ENCODE measurements around the gene B4GALT3. TPM values are rescaled to one million over a fixed set of nuclear protein-coding genes. Genes with fewer than 3 reads are reported as not detected.
A peak's percentile ranks its signal among the peaks of the same experiment; 100 is the strongest.

Gene B4GALT3
- polyA plus RNA-seq, 4 donors: 36.7 to 49.3 (median 41.3) TPM

DNA sequence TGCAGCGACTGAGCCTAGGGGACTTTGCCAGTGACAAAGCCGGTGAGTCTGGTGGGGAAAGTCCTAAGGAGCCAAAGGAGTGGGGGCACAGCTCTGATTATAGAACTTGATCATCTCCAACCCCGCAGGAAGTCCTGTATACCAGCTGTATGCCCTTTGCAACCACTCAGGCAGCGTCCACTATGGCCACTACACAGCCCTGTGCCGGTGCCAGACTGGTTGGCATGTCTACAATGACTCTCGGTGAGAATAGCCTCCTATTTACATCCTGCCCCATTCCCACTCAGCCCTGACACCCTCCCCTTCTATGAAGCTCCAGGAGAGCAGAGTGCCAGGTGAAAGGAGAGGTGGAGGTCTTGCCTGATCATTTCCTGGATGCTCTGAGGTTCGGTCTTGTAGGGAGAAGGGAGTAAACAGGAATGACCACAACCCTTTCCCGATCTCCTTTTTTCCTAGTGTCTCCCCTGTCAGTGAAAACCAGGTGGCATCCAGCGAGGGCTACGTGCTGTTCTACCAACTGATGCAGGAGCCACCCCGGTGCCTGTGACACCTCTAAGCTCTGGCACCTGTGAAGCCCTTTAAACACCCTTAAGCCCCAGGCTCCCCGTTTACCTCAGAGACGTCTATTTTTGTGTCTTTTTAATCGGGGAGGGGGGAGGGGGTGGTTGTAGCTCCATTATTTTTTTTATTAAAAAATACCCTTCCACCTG, 12.3 kb downstream of the B4GALT3 start:
- no peak for DNase-seq (ENCODE audit: low read depth in 4 of 4, low spot score in 2 of 4)

DNA sequence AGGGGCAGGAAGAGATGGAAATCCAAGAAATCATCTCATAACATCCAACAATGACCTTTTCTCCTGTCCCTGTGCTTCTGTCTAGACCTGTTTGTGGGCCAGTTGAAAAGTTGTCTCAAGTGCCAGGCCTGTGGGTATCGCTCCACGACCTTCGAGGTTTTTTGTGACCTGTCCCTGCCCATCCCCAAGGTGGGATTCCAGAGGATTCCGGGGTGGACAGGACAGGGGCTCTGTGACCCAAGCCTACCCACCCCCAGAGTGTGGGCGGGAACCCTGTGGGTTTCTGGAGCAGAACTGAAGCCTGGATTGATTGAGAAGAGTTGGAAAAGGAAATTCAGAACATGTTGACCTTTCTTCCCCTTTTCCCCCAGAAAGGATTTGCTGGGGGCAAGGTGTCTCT, 13.5 kb downstream of the B4GALT3 start:
- DNase-seq (ENCODE audit: low read depth in 4 of 4, low spot score in 2 of 4): no peak

GRCh38 chr1:161162806-161163205, 14.5 kb downstream of the B4GALT3 start:
- no peak for DNase-seq (ENCODE audit: low read depth in 4 of 4, low spot score in 2 of 4)

- DNase-seq (ENCODE audit: low read depth in 4 of 4, low spot score in 2 of 4): no peak
Measured at GRCh38 chr1:161162052-161162451, 15.3 kb downstream of the B4GALT3 start.

DNA sequence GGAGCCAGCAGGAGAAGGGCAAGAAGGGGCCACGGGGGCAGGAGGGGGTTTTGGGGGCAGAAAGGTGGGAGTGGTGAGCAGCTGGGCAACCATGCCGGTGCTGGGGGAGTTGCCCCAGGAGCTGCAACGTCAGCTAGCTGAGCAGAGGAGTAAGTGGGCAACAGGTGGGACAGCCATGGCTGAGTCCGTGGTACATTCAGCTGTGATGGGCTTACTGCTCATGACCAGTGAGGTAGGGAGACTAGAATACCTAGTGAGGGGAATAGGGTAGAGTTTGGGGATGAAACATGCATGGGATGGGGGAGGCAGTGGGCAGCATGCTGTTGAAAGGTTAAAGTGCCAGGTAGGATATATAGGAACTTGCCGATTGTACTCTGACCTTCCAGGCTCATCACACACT, 15.7 kb downstream of the B4GALT3 start:
- DNase-seq (ENCODE audit: low read depth in 4 of 4, low spot score in 2 of 4): no peak

- no peak for DNase-seq (ENCODE audit: low read depth in 4 of 4, low spot score in 2 of 4)
Measured at GRCh38 chr1:161160671-161161145, 16.6 kb downstream of the B4GALT3 start.

GRCh38 chr1:161159913-161160243, 17.4 kb downstream of the B4GALT3 start:
- no peak for DNase-seq (ENCODE audit: low read depth in 4 of 4, low spot score in 2 of 4)

DNA sequence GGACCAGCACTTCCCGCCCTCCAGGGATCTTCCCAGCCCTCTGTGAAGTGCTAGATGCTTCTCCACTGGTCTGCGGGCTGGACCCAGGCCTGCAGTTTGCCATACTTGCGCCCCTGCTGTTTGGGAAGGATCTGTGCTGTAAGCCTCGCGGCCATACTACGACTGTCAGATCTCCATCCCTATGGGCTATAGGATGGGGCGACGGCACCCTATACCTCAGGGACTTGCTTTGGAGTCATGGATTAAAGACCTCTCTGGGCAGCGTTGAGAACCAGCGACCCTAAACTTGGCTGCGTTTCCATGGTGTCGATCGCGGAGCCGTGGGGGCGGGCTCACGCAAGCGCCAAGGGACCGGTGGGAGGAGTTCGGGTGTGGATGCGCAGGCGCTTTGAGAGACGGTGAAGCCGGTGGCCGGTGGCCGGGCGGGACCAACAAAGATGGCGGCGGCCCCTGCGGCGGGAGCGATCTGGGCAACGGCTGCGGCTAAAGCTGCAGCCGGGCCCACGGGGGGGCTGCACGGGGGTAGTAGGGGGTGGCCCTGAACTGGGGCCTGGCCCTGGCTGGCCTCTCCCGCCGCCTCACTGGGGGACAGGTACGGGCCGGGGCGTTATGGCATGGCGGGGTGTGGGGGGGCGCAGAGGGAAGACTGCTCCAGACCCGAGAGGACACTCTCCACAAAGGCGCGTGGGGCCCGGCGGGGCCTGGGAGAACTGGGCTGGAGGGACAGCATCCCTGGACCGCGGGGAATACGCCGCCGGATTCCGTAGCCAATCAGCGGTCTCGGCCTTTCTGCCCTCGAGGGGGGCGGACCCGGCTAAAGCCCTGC, 18.0 kb downstream of the B4GALT3 start, which contains the start of gene USP21:
Gene USP21, plus strand, starts transcription at position 414 of the 826 bp plus-strand sequence. CDS start 1,141 bp downstream, outside the sequence.
- peak in 3 of 4 donors; percentile 80 to 91 (median 89) for DNase-seq (ENCODE audit: low read depth in 4 of 4, low spot score in 2 of 4)

GRCh38 chr1:161158316-161159010, 18.8 kb downstream of the B4GALT3 start:
- no peak for DNase-seq (ENCODE audit: low read depth in 4 of 4, low spot score in 2 of 4)

GRCh38 chr1:161157867-161158266, 19.4 kb downstream of the B4GALT3 start:
- no peak for DNase-seq (ENCODE audit: low read depth in 4 of 4, low spot score in 2 of 4)

DNA sequence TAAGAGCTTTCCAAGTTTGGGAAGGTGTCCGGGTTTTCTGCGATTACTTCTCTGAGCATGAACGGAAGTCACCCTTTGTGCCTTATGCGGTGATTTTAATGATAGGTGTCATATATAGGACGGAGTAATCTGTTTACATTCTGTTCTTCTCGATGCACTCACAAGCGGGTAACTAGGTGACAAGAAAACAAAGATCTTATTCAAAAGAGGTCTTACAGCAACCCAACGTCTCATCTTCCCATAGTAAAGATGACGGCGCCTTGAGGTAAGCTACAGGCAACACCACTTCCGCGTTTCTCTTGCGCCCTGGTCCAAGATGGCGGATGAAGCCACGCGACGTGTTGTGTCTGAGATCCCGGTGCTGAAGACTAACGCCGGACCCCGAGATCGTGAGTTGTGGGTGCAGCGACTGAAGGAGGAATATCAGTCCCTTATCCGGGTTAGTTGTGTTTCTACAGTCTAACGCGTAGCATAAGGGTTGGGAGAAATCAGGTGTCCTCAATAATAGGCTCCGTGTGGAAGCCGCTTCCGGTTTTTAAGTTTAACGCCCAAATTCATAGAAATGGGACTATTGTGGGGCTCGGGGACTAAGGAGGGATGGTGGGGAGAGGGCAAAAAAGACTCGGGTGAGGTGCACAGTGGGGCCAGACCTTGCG, 23.5 kb downstream of the B4GALT3 start, which contains the start of gene UFC1:
Gene UFC1, plus strand, starts transcription at position 297 of the 656 bp plus-strand sequence. Its CDS starts 20 bp downstream, at position 317.
- DNase-seq (ENCODE audit: low read depth in 4 of 4, low spot score in 2 of 4): peak; percentile 78 to 97 (median 84)

DNA sequence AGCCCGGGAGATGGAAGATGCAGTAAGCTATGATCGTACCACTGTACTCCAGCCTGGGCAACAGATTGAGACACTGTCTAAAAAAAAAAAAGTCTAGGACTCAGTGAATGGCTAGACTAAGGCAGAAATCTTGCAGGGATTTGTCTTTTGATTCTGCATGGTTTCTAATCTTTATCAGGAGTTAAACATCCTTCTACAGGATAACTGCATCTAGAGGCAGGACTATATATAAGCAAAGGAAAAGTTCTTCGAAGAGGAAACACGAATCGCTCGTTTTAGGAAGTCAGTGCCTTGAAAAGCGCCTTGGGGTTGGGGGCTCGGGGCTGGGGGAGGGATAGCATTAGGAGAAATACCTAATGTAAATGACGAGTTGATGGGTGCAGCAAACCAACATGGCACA, 24.1 kb downstream of the B4GALT3 start:
- DNase-seq (ENCODE audit: low read depth in 4 of 4, low spot score in 2 of 4): no peak

DNA sequence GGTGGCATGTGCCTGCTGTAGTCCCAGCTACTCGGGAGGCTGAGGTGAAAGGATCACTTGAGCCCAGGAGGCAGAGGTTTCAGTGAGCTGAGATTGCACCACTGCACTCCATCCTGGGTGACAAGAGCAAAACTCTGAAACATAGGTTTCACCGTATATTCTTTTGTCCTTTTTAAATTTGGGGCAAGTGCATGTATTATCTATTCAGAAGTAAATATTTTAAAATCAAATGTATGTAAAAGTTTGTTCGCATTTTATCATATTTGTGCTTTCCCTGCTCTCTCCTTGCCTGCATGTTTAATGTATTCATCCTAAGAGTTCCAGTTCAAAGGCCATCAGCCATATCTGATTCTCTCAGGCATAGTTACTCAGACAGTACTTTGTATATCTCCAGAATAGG, 31.5 kb downstream of the B4GALT3 start:
- no peak for DNase-seq (ENCODE audit: low read depth in 4 of 4, low spot score in 2 of 4)

GRCh38 chr1:161140755-161141400, 36.4 kb downstream of the B4GALT3 start:
- no peak for DNase-seq (ENCODE audit: low read depth in 4 of 4, low spot score in 2 of 4)

- peak in 1 of 4 donors; percentile 38 for DNase-seq (ENCODE audit: low read depth in 4 of 4, low spot score in 2 of 4)
Measured at GRCh38 chr1:161139766-161140165, 37.5 kb downstream of the B4GALT3 start.

DNA sequence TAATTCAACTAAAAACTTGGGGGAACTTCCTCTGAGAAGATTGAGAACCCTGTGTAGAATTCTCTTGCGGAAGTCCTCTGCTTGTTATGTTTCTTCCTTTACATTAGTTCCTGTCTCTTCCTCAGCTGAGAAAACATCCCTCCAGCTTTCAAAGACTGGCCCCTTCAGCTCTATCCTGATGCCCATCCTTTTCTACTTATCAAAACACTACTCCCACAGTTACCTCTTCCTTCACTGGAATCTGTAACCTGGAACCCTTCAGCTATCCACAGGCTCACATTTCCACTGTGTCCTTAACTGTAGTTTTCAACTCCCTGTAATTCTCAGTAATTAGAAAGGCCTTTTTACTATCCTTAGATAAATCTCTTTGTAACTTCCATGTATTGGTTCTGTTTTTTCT, 38.9 kb downstream of the B4GALT3 start:
- DNase-seq (ENCODE audit: low read depth in 4 of 4, low spot score in 2 of 4): peak in 1 of 4 donors; percentile 16

GRCh38 chr1:161137881-161138280, 39.4 kb downstream of the B4GALT3 start:
- no peak for DNase-seq (ENCODE audit: low read depth in 4 of 4, low spot score in 2 of 4)

GRCh38 chr1:161133220-161133740, 44.0 kb downstream of the B4GALT3 start:
- no peak for DNase-seq (ENCODE audit: low read depth in 4 of 4, low spot score in 2 of 4)

DNA sequence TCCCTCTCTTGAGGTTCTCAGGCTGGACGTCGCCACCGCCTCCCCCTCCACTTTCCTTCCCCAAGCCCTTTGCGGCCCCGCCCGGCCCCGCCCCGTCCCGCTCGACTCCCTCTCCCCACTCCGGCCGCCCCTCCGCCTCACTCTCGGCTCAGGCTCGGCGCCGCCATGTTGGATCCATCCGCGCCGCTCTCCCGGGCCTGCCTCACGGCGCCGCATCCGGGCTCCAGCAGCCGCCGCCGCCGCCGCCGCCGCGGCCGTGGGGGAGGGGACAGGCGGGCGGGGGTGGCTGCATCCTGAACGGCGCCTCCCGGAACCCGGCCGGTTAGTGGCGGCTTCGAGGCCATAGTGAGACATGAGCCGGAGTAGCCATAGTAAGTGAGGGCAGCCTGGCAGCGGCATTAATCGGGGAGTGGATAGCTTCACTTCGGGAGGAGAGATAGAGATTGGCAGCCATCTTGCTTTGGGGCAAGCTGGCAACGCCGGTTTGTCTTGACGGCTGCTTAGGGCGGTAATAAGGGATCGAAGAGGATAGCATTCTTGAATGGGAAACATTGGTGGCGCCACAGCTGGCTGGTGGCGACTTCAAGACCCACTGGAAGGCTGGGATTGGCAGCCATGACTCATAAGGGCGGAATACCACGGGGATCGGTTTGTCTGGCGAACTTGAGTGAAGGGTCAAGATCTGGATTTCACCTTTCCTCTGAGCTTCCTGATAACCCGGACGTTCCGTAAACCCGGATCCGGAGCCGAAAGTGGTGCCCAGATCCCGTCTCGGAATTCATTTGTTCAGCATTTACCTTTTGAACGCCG, 44.7 kb downstream of the B4GALT3 start, which contains the start of gene DEDD:
Gene DEDD, minus strand, starts transcription at position 258 of the 810 bp plus-strand sequence. CDS start 8,205 bp downstream, outside the sequence.
- peak; percentile 76 to 90 (median 88) for DNase-seq (ENCODE audit: low read depth in 4 of 4, low spot score in 2 of 4)

Measured in left renal cortex interstitium (tissue), 4 donors.